Measurements from ENCODE around the gene SIAH3.
"Not testable (repeated sequence)": the region's sequence is repeated elsewhere in the genome, so short reads cannot be mapped to it uniquely, and the experiment has no call there.

SIAH3 gene

DNA sequence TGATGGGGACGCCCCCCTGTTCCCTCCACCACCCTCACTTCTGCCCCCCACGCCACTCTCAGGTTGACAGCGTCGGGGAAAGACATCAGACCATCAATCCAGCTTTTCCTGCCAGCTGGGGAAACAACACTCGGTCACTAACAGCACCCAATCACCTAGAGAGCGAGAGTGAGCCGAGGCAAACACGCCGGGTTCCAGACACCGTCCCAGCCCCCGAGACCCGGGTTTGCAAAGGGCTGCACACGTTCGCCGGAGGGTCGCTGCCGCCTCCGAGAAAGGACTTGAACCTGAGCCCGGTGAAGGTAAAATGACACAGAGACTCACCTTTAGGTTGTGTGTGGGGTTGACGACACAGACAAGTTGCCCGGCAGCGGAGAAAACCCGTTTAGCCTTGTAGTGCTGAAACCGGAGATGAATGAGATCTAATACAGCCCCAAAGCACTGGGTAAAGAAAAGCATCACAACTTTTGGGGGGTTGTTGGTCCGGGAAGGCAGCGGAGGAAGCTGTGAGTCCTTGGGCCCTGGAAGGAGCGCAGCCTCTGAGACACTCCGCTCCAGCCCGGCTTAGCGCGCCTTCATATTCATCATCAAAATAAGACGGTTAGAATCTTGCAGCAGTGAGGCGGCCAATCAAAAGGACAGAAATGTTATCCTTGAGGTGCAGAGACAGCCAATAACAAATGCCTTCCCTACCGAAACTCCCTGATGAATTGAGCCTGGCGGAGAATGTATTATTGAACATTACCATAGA lies at the start of gene SIAH3:
Gene SIAH3 (minus strand): TSS at position 583 of the 751 bp plus-strand sequence. CDS start 124 bp downstream, at position 459.
- no peak for DNase-seq (ENCODE audit: low read depth in 4 of 4, low spot score in 1 of 4)

GRCh38 chr13:45899406-45899805 lies 47.9 kb upstream of the SIAH3 start:
- DNase-seq (ENCODE audit: low read depth in 4 of 4, low spot score in 1 of 4), result no peak

DNA sequence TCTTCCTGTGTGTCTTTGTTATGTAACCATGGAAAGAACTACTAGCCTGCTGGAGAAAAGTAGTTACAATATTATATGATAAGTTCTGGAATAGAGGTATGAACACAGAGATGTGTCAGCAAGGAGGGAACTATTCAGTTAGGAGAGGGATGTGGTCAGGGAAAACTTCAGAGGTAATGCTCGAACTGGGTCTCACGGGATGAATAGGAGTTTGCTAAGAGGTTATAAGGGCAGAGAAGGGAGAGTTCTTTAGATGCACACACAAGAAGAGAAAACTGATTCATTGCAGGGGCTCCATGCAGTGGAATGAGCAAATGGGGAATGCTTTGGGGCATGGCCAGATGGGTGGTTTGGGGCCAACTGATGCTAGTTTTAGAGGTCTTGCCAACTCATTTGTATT lies 46.0 kb upstream of the SIAH3 start:
- no peak for DNase-seq (ENCODE audit: low read depth in 4 of 4, low spot score in 1 of 4)

DNA sequence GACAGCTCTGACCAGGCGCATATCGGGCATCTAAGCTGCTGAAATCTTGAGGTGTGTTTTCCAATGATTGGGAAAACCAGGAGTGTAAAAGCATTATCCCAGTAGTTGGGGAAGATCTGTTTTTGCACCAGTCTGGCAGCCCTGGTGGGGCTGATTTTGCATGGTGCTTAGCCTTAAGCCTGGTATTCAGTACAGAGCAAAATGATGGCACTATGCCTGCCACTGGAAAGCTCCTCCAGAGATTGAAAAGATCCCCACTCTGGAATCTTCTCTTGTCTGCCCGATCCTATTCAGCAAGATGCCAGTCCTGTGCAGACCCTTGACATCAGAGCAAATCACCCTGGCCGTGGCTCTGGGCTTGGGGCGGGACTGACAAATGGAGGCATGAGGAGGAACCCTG lies 44.7 kb upstream of the SIAH3 start:
- DNase-seq (ENCODE audit: low read depth in 4 of 4, low spot score in 1 of 4), result no peak

DNA sequence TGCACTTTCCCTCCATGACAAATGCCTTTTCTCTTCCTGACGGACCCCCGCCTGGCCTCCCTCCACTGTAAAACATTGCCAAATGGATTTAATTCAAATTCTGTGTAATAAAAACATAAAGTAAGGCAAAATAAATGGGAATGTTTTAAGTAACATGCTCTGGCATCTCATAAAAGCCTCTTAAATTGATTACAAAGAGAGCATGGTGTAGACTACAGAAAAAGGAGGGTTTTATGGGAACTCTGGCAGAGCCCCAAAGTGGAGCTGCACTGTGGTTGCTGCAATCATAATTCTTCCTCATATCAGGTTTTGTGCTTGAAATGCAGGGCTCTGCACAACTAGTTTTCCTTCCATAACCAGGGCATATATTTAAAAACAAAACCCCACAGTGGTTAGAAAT lies 44.3 kb upstream of the SIAH3 start:
- no peak for DNase-seq (ENCODE audit: low read depth in 4 of 4, low spot score in 1 of 4)

GRCh38 chr13:45892513-45892912 lies 41.0 kb upstream of the SIAH3 start:
- no peak for DNase-seq (ENCODE audit: low read depth in 4 of 4, low spot score in 1 of 4)

- no peak for DNase-seq (ENCODE audit: low read depth in 4 of 4, low spot score in 1 of 4)
These were observed 38.2 kb upstream of the SIAH3 start for GRCh38 chr13:45889590-45890243.

GRCh38 chr13:45886466-45886865 lies 34.9 kb upstream of the SIAH3 start:
- no peak for DNase-seq (ENCODE audit: low read depth in 4 of 4, low spot score in 1 of 4)

- no peak for DNase-seq (ENCODE audit: low read depth in 4 of 4, low spot score in 1 of 4)
These were observed 33.6 kb upstream of the SIAH3 start for GRCh38 chr13:45885194-45885593.

- DNase-seq (ENCODE audit: low read depth in 4 of 4, low spot score in 1 of 4), result no peak
These were observed 31.1 kb upstream of the SIAH3 start for GRCh38 chr13:45882626-45883025.

DNA sequence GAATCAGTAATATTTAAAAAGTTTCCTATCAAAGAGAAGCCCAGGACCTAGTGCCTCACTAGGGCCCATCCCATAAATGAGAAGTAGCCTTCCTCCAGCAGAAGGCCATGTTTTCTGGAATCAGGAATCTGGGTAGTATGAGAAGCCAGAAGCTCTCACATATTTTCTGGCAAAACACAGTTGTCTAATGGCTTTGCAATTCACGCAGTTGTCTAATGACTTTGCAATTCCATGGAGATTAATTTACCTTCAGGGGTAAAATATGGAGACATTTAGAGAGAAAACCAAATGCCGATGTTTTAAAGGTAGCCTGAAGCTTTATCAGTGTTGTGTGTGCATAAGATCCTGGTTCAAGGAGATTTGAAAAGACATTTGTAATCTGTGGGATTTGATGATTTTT lies 29.8 kb upstream of the SIAH3 start:
- DNase-seq (ENCODE audit: low read depth in 4 of 4, low spot score in 1 of 4), result no peak

GRCh38 chr13:45880242-45880641 lies 28.7 kb upstream of the SIAH3 start:
- no peak for DNase-seq (ENCODE audit: low read depth in 4 of 4, low spot score in 1 of 4)

GRCh38 chr13:45879666-45880065 lies 28.1 kb upstream of the SIAH3 start:
- no peak for DNase-seq (ENCODE audit: low read depth in 4 of 4, low spot score in 1 of 4)

DNA sequence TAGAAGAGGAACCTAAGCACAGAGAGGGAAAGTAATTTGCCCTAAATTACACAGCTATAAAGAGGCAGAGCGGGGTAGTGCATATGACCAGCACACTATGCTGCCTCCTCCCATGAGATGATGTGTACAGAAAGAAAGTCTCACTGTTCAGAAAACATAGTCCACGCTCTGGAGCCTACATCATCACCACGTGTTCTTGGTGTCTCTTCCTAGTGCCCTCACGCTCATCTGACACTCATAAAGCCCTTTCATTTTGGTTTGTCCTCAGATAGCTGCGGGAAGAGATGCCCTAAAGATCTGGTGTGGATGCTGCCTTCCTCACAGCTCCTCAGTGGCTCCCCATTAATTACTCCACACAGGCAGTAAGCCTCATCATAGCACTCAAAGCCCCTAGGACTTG lies 27.4 kb upstream of the SIAH3 start:
- DNase-seq (ENCODE audit: low read depth in 4 of 4, low spot score in 1 of 4), result no peak

DNA sequence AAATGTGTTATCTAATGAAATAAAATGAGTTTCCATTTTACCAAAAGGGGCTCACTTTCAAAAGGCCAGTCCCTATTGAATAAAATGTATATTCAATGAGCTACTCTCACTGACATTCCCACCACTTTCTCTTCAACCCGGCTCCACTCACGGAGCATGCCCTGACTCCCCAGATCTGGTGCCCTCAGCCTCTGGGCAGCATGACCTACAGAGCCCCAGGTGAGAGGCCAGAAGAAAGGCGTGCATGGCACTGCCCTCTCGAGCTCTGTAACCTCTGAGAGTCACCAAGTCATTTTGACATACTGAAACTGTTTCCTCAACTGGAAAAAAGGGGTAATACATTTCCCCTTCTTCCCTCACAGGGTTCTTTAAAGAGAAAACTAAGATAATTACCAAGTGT lies 25.2 kb upstream of the SIAH3 start:
- no peak for DNase-seq (ENCODE audit: low read depth in 4 of 4, low spot score in 1 of 4)

DNA sequence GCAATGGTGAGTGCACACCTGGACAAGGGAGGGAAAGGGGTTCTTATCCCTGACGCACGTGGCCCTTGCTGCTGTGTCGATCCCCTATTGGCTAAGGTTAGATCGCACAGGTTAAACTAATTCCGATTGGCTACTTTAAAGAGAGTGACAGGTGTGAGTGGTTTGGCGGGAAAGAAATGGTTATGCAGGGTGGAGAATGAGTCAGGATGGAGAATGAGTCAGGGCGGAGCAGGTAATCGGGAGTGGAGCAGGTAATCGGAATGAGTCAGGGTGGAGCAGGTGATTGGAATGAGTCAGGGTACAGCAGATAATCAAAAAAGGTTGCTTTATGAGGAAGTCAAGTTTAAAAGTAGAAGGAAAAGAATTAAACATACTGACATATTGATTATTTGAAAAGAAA lies 24.4 kb upstream of the SIAH3 start:
- DNase-seq (ENCODE audit: low read depth in 4 of 4, low spot score in 1 of 4), result no peak

DNA sequence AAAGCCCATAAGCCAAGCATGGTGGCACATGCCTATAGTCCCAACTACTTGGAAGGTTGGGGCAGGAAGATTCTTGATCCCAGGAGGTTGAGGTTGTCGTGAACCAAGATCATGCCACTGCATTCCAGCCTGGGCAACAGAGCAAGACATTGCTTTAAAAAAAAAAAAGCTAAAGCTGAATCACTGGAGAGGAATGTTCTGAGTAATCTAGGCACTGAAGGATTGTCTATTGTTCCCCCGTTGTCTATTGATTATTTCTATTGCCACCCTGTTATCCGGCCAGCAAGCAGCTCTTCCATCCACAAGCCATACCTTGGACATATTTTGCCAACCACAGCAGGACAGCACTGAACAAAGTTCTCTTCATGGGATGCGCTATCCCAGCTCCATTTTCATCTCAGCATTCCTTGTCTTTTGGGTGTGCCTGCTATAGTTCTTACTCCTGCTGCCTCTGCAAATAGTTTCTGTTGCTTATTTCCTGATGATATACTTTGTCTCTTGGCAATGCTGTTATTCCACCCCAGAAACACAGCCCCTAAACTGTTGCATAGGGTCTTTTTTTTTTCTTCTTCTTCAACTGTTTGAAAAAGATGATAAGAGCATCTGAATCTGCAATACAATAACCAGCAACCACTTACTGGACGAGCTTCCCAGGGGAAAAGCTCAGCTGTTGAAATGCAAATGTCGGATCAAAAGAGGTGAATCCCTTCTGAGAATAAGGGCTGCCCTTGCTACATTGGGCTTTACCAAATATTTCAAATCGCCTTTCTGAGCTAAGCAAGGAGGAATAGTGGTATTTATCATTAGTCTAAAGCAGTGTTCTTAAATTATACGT lies 22.2 kb upstream of the SIAH3 start:
- DNase-seq (ENCODE audit: low read depth in 4 of 4, low spot score in 1 of 4), result no peak

DNA sequence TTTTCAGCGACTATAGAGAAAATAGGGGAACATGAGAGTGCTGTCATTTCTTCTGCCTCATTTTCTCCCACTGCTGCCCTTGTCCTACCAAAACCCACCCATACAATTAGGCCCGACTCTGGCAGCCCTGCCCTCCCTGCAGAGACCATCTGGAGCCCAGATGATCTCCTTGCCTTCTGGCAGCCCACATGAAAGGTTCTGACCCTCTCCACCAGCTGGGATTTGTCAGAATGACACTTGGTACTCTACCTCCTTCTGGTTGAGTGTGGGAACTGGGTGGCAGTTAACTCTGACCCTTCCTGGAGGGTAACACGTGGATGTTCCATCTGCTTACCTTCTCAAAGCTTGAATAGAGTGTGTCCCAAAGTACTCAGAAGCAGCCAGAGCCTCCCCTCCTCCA lies 21.0 kb upstream of the SIAH3 start:
- no peak for DNase-seq (ENCODE audit: low read depth in 4 of 4, low spot score in 1 of 4)

- DNase-seq (ENCODE audit: low read depth in 4 of 4, low spot score in 1 of 4), result not testable (repeated sequence)
These were observed 19.6 kb upstream of the SIAH3 start for GRCh38 chr13:45871201-45871600.

GRCh38 chr13:45870232-45870631 lies 18.7 kb upstream of the SIAH3 start:
- no peak for DNase-seq (ENCODE audit: low read depth in 4 of 4, low spot score in 1 of 4)

DNA sequence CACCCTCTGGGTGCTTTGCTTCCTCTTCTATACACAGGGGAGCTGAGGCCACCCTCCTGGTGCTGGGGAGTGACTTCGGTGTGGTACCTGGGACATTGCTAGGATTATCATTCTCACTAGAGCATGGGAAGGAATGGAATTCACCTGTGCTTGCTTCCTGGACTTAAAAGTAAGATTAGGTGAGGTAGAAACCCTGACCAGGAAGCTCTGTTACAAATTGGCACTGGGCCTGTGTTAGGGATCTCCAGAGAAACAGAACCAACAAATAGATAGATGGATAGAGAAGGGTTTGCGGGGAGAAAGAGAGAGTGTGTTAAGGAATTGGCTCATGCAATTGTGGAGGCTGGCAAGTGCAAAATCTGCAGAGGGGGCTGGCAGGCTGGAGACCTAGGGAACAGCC lies 13.9 kb upstream of the SIAH3 start:
- no peak for DNase-seq (ENCODE audit: low read depth in 4 of 4, low spot score in 1 of 4)
